HEK293T (cell line): ENCODE results near the gene SH2D2A.

Source experiments
- ARNT ChIP-seq: fragments of 450-650 bp; IDR thresholded peaks from 2 replicates; pipeline ENCODE4 v1.6.1; 2017; ENCODE audit warnings: mild to moderate bottlenecking
- BHLHE40 ChIP-seq: fragments of 450-650 bp; IDR thresholded peaks from 2 replicates; pipeline ENCODE4 v1.6.1; 2016; ENCODE audit warnings: mild to moderate bottlenecking, moderate library complexity, borderline replicate concordance
- ELF4 ChIP-seq: fragments of 450-650 bp; IDR thresholded peaks from 2 replicates; pipeline ENCODE4 v1.6.1; 2017; ENCODE audit warnings: antibody characterized with exemption
- FOXK2 ChIP-seq: fragments of 450-650 bp; IDR thresholded peaks from 2 replicates; pipeline ENCODE4 v1.6.1; 2016; ENCODE audit warnings: mild to moderate bottlenecking
- FOXM1 ChIP-seq: fragments of 450-650 bp; IDR thresholded peaks from 2 replicates; pipeline ENCODE4 v1.6.1; 2017; ENCODE audit warnings: mild to moderate bottlenecking, borderline replicate concordance
- PKNOX1 ChIP-seq: fragments of 450-650 bp; IDR thresholded peaks from 2 replicates; pipeline ENCODE4 v1.6.1; 2016
- SP1 ChIP-seq: fragments of 450-650 bp; IDR thresholded peaks from 2 replicates; pipeline ENCODE4 v1.6.1; 2017
- SUZ12 ChIP-seq: fragments of 450-650 bp; IDR thresholded peaks from 2 replicates; pipeline ENCODE4 v1.6.1; 2016; ENCODE audit warnings: mild to moderate bottlenecking
- TARDBP ChIP-seq: fragments of 450-650 bp; IDR thresholded peaks from 2 replicates; pipeline ENCODE4 v1.6.1; 2016
- ZNF384 ChIP-seq: fragments of 450-650 bp; IDR thresholded peaks from 2 replicates; pipeline ENCODE4 v1.6.1; 2016

GRCh38 chr1:156864796-156865195 is 48.1 kb upstream of the SH2D2A start:
- TF ChIP-seq BHLHE40 (no peak), SUZ12 (no peak), FOXM1 (no peak), ELF4 (no peak), SP1 (no peak), ARNT (no peak), TARDBP (no peak), FOXK2 (no peak), PKNOX1 (no peak), ZNF384 (no peak)
